ENCODE data around the gene LMNTD2.

The LMNTD2 gene

GRCh38 chr11:567629-568292 is 7.2 kb upstream of the LMNTD2 start:
- DNase-seq = no peak
- Histone ChIP-seq H3K23ac (ENCODE audit: low read length) (peak overlapping the region; percentile 45), H2BK15ac (replicated peaks; ENCODE audit: low read depth) (no peak overlapping the region), H2AK5ac (ENCODE audit: low read length) (no peak overlapping the region), H3K27me3 (ENCODE audit: insufficient read depth, low read length, poor library complexity) (no peaks in the 10 kb centered on the region), H3K36me3 (ENCODE audit: control insufficient read depth, insufficient read depth, low read length) (no peaks in the 10 kb centered on the region), H3K4me2 (ENCODE audit: low read length) (peak overlapping the region; percentile 79), H4K8ac (ENCODE audit: low read depth, low read length) (no peak overlapping the region), H3K4ac (ENCODE audit: low read depth, low read length) (no peak overlapping the region), H3K9ac (ENCODE audit: low read length) (peak overlapping the region; percentile 81), H3K56ac (ENCODE audit: low read length) (peak overlapping the region; percentile 93), H3K27ac (ENCODE audit: low read depth, low read length) (no peak overlapping the region), H3K4me1 (ENCODE audit: control insufficient read depth, low read depth, low read length) (peaks cover 2% of the 10 kb centered on the region), H3K4me3 (ENCODE audit: low read length) (peak overlapping the region; percentile 39), H3K79me2 (ENCODE audit: control insufficient read depth, insufficient read depth, low read length) (no peaks in the 10 kb centered on the region), H4K5ac (ENCODE audit: low read length) (no peak overlapping the region), H2BK120ac (ENCODE audit: low read depth, low read length) (no peak overlapping the region), H3K79me1 (ENCODE audit: low read length) (no peaks in the 10 kb centered on the region), H3K18ac (ENCODE audit: low read length) (no peak overlapping the region), H2BK5ac (ENCODE audit: low read length) (no peak overlapping the region)
- WGBS (ENCODE audit: extremely low coverage, insufficient coverage, low lambda C conversion rate) = no CpG with 5 or more reads among the region's 41 CpGs

GRCh38 chr11:567011-567628 is 6.6 kb upstream of the LMNTD2 start:
- Histone ChIP-seq H3K23ac (ENCODE audit: low read length) (no peak overlapping the region), H4K5ac (ENCODE audit: low read length) (no peak overlapping the region), H3K27ac (ENCODE audit: low read depth, low read length) (no peak overlapping the region), H3K18ac (ENCODE audit: low read length) (no peak overlapping the region), H2BK15ac (replicated peaks; ENCODE audit: low read depth) (no peak overlapping the region), H3K79me2 (ENCODE audit: control insufficient read depth, insufficient read depth, low read length) (no peaks in the 10 kb centered on the region), H3K4ac (ENCODE audit: low read depth, low read length) (no peak overlapping the region), H3K9ac (ENCODE audit: low read length) (no peak overlapping the region), H4K8ac (ENCODE audit: low read depth, low read length) (no peak overlapping the region), H3K4me2 (ENCODE audit: low read length) (no peak overlapping the region), H3K27me3 (ENCODE audit: insufficient read depth, low read length, poor library complexity) (no peaks in the 10 kb centered on the region), H3K4me1 (ENCODE audit: control insufficient read depth, low read depth, low read length) (peaks cover 2% of the 10 kb centered on the region), H2BK120ac (ENCODE audit: low read depth, low read length) (no peak overlapping the region), H3K56ac (ENCODE audit: low read length) (peak overlapping the region; percentile 49), H3K79me1 (ENCODE audit: low read length) (no peaks in the 10 kb centered on the region), H3K36me3 (ENCODE audit: control insufficient read depth, insufficient read depth, low read length) (no peaks in the 10 kb centered on the region), H2BK5ac (ENCODE audit: low read length) (no peak overlapping the region), H2AK5ac (ENCODE audit: low read length) (no peak overlapping the region), H3K4me3 (ENCODE audit: low read length) (no peak overlapping the region)
- DNase-seq = no peak
- WGBS (ENCODE audit: extremely low coverage, insufficient coverage, low lambda C conversion rate) = no CpG with 5 or more reads among the region's 18 CpGs

GRCh38 chr11:565921-566509 is 5.5 kb upstream of the LMNTD2 start:
- no peaks in the 10 kb centered on the region for H3K79me2 ChIP-seq (ENCODE audit: control insufficient read depth, insufficient read depth, low read length)
- H2BK15ac ChIP-seq (replicated peaks; ENCODE audit: low read depth) = no peak overlapping the region
- no peak overlapping the region for H2BK120ac ChIP-seq (ENCODE audit: low read depth, low read length)
- no peak overlapping the region for H3K18ac ChIP-seq (ENCODE audit: low read length)
- no peak overlapping the region for H3K4me3 ChIP-seq (ENCODE audit: low read length)
- peaks cover 2% of the 10 kb centered on the region for H3K79me1 ChIP-seq (ENCODE audit: low read length)
- no peak overlapping the region for H3K4me2 ChIP-seq (ENCODE audit: low read length)
- H3K36me3 ChIP-seq (ENCODE audit: control insufficient read depth, insufficient read depth, low read length) = no peaks in the 10 kb centered on the region
- H3K56ac ChIP-seq (ENCODE audit: low read length) = peak overlapping the region; percentile 15
- no peak overlapping the region for H3K4ac ChIP-seq (ENCODE audit: low read depth, low read length)
- no peak overlapping the region for H3K23ac ChIP-seq (ENCODE audit: low read length)
- DNase-seq = peak; percentile 74
- peak overlapping the region; percentile 19 for H3K9ac ChIP-seq (ENCODE audit: low read length)
- H3K27ac ChIP-seq (ENCODE audit: low read depth, low read length) = no peak overlapping the region
- peaks cover 2% of the 10 kb centered on the region for H3K4me1 ChIP-seq (ENCODE audit: control insufficient read depth, low read depth, low read length)
- no peak overlapping the region for H2AK5ac ChIP-seq (ENCODE audit: low read length)
- WGBS (ENCODE audit: extremely low coverage, insufficient coverage, low lambda C conversion rate) = no CpG with 5 or more reads among the region's 12 CpGs
- no peaks in the 10 kb centered on the region for H3K27me3 ChIP-seq (ENCODE audit: insufficient read depth, low read length, poor library complexity)
- H2BK5ac ChIP-seq (ENCODE audit: low read length) = no peak overlapping the region
- no peak overlapping the region for H4K8ac ChIP-seq (ENCODE audit: low read depth, low read length)
- H4K5ac ChIP-seq (ENCODE audit: low read length) = no peak overlapping the region

GRCh38 chr11:563812-564578 is 3.5 kb upstream of the LMNTD2 start:
- H3K27ac ChIP-seq (ENCODE audit: low read depth, low read length) = no peak overlapping the region
- H3K27me3 ChIP-seq (ENCODE audit: insufficient read depth, low read length, poor library complexity) = no peaks in the 10 kb centered on the region
- H4K5ac ChIP-seq (ENCODE audit: low read length) = no peak overlapping the region
- DNase-seq = no peak
- no peak overlapping the region for H4K8ac ChIP-seq (ENCODE audit: low read depth, low read length)
- no peak overlapping the region for H2BK5ac ChIP-seq (ENCODE audit: low read length)
- no peak overlapping the region for H3K4me2 ChIP-seq (ENCODE audit: low read length)
- no peak overlapping the region for H3K56ac ChIP-seq (ENCODE audit: low read length)
- H3K23ac ChIP-seq (ENCODE audit: low read length) = no peak overlapping the region
- no peaks in the 10 kb centered on the region for H3K36me3 ChIP-seq (ENCODE audit: control insufficient read depth, insufficient read depth, low read length)
- H2AK5ac ChIP-seq (ENCODE audit: low read length) = no peak overlapping the region
- no peaks in the 10 kb centered on the region for H3K79me2 ChIP-seq (ENCODE audit: control insufficient read depth, insufficient read depth, low read length)
- H3K4ac ChIP-seq (ENCODE audit: low read depth, low read length) = no peak overlapping the region
- H3K9ac ChIP-seq (ENCODE audit: low read length) = no peak overlapping the region
- H3K4me1 ChIP-seq (ENCODE audit: control insufficient read depth, low read depth, low read length) = peaks cover 2% of the 10 kb centered on the region
- H2BK15ac ChIP-seq (replicated peaks; ENCODE audit: low read depth) = no peak overlapping the region
- peaks cover 2% of the 10 kb centered on the region for H3K79me1 ChIP-seq (ENCODE audit: low read length)
- WGBS (ENCODE audit: extremely low coverage, insufficient coverage, low lambda C conversion rate) = no CpG with 5 or more reads among the region's 12 CpGs
- no peak overlapping the region for H3K18ac ChIP-seq (ENCODE audit: low read length)
- no peak overlapping the region for H3K4me3 ChIP-seq (ENCODE audit: low read length)
- H2BK120ac ChIP-seq (ENCODE audit: low read depth, low read length) = no peak overlapping the region

- whole genome bisulfite sequencing (ENCODE audit: extremely low coverage, insufficient coverage, low lambda C conversion rate) = no CpG with 5 or more reads among the region's 18 CpGs
- Histone ChIP-seq H3K4me3 (ENCODE audit: low read length) (no peak overlapping the region), H3K4ac (ENCODE audit: low read depth, low read length) (no peak overlapping the region), H2BK120ac (ENCODE audit: low read depth, low read length) (no peak overlapping the region), H4K5ac (ENCODE audit: low read length) (no peak overlapping the region), H2AK5ac (ENCODE audit: low read length) (no peak overlapping the region), H3K27me3 (ENCODE audit: insufficient read depth, low read length, poor library complexity) (no peaks in the 10 kb centered on the region), H3K79me1 (ENCODE audit: low read length) (peaks cover 2% of the 10 kb centered on the region), H3K79me2 (ENCODE audit: control insufficient read depth, insufficient read depth, low read length) (no peaks in the 10 kb centered on the region), H3K18ac (ENCODE audit: low read length) (no peak overlapping the region), H3K36me3 (ENCODE audit: control insufficient read depth, insufficient read depth, low read length) (no peaks in the 10 kb centered on the region), H2BK15ac (replicated peaks; ENCODE audit: low read depth) (no peak overlapping the region), H3K23ac (ENCODE audit: low read length) (no peak overlapping the region), H3K4me1 (ENCODE audit: control insufficient read depth, low read depth, low read length) (peaks cover 2% of the 10 kb centered on the region), H3K9ac (ENCODE audit: low read length) (no peak overlapping the region), H4K8ac (ENCODE audit: low read depth, low read length) (no peak overlapping the region), H2BK5ac (ENCODE audit: low read length) (no peak overlapping the region), H3K56ac (ENCODE audit: low read length) (no peak overlapping the region), H3K4me2 (ENCODE audit: low read length) (no peak overlapping the region), H3K27ac (ENCODE audit: low read depth, low read length) (no peak overlapping the region)
- DNase-seq = no peak
Observed at GRCh38 chr11:563066-563811, 2.7 kb upstream of the LMNTD2 start.

Measured in mesendoderm (in vitro differentiated cells).